H9 (cell line): ENCODE data around the gene SERPINB13. TPM values are rescaled to one million over a fixed set of nuclear protein-coding genes. Genes with fewer than 3 reads are reported as not detected.
"Not testable (repeated sequence)": the region's sequence is repeated elsewhere in the genome, so short reads cannot be mapped to it uniquely, and the experiment has no call there.

Experiments
- DNase-seq: peaks from one replicate; pipeline ENCODE4 v3.0.0-alpha.2; 2017
- H2AFZ ChIP-seq: one replicate; pipeline ENCODE4 v1.6.1; 2013; ENCODE audit warnings: mild to moderate bottlenecking, low read length, control low read depth, moderate library complexity
- H2AK5ac ChIP-seq: 2 replicates; pipeline ENCODE4 v1.6.1; 2013; ENCODE audit warnings: low read length, control low read depth, mixed read lengths; ENCODE audit not compliant: insufficient read length
- H2BK120ac ChIP-seq: one replicate; pipeline ENCODE4 v1.6.1; 2013; ENCODE audit warnings: low read depth, mild to moderate bottlenecking, low read length, control low read depth, inconsistent platforms; ENCODE audit not compliant: poor library complexity, severe bottlenecking
- H2BK12ac ChIP-seq: 2 replicates; pipeline ENCODE4 v1.6.1; 2013; ENCODE audit warnings: low read length, control low read depth, mixed read lengths, low read depth; ENCODE audit not compliant: insufficient read length
- H2BK15ac ChIP-seq: 2 replicates; pipeline ENCODE4 v1.6.1; 2013; ENCODE audit warnings: low read depth, low read length, control low read depth
- H2BK20ac ChIP-seq: one replicate; pipeline ENCODE4 v1.6.1; 2013; ENCODE audit warnings: low read depth, mild to moderate bottlenecking, low read length, control low read depth, inconsistent platforms; ENCODE audit not compliant: poor library complexity, severe bottlenecking
- H2BK5ac ChIP-seq: 2 replicates; pipeline ENCODE4 v1.6.1; 2013; ENCODE audit warnings: low read length, control low read depth, mixed read lengths; ENCODE audit not compliant: insufficient read length
- H3K14ac ChIP-seq: 2 replicates; pipeline ENCODE4 v1.6.1; 2013; ENCODE audit warnings: low read length, control low read depth; ENCODE audit not compliant: insufficient read depth
- H3K18ac ChIP-seq: 2 replicates; pipeline ENCODE4 v1.6.1; 2013; ENCODE audit warnings: low read depth, mild to moderate bottlenecking, mixed read lengths, low read length, control low read depth; ENCODE audit not compliant: insufficient read length
- H3K23ac ChIP-seq: 2 replicates; pipeline ENCODE4 v1.6.1; 2013; ENCODE audit warnings: low read length, control low read depth, mixed read lengths, low read depth; ENCODE audit not compliant: insufficient read length
- H3K23me2 ChIP-seq: 2 replicates; pipeline ENCODE4 v1.6.1; 2013; ENCODE audit warnings: low read depth, mild to moderate bottlenecking, mixed read lengths, low read length, control low read depth; ENCODE audit not compliant: insufficient read length, poor library complexity, severe bottlenecking
- H3K27ac ChIP-seq: 2 replicates; pipeline ENCODE4 v1.5.1; 2013; ENCODE audit warnings: low read length, control low read depth, mixed read lengths, low read depth; ENCODE audit not compliant: insufficient read length
- H3K27me3 ChIP-seq: 2 replicates; pipeline ENCODE4 v1.6.1; 2013; ENCODE audit warnings: low read length, control low read depth, inconsistent platforms; ENCODE audit not compliant: insufficient read depth
- H3K4ac ChIP-seq: 2 replicates; pipeline ENCODE4 v1.6.1; 2013; ENCODE audit warnings: low read depth, mild to moderate bottlenecking, control low read depth, inconsistent platforms, low read length, moderate library complexity
- H3K4me1 ChIP-seq: 2 replicates; pipeline ENCODE4 v1.6.1; 2013; ENCODE audit warnings: low read length, control low read depth, inconsistent platforms; ENCODE audit not compliant: insufficient read depth
- H3K4me2 ChIP-seq: 2 replicates; pipeline ENCODE4 v1.6.1; 2013; ENCODE audit warnings: low read length, control low read depth, mixed read lengths; ENCODE audit not compliant: insufficient read length, insufficient read depth
- H3K56ac ChIP-seq: 2 replicates; pipeline ENCODE4 v1.6.1; 2013; ENCODE audit warnings: low read depth, mild to moderate bottlenecking, mixed read lengths, low read length, control low read depth; ENCODE audit not compliant: insufficient read length
- H3K79me1 ChIP-seq: 2 replicates; pipeline ENCODE4 v1.6.1; 2013; ENCODE audit warnings: low read depth, mild to moderate bottlenecking, moderate library complexity, low read length, control low read depth, inconsistent platforms; ENCODE audit not compliant: insufficient read depth, poor library complexity, severe bottlenecking
- H3K79me2 ChIP-seq: 2 replicates; pipeline ENCODE4 v1.6.1; 2013; ENCODE audit warnings: low read length, control low read depth, inconsistent platforms; ENCODE audit not compliant: insufficient read depth
- H3K9ac ChIP-seq: 2 replicates; pipeline ENCODE4 v1.6.1; 2013; ENCODE audit warnings: low read length, control low read depth, mixed read lengths; ENCODE audit not compliant: insufficient read length; ENCODE audit errors: extremely low read depth
- H3K9me3 ChIP-seq: one replicate; pipeline ENCODE4 v1.6.1; 2013; ENCODE audit warnings: low read depth, low read length, inconsistent platforms; ENCODE audit not compliant: control insufficient read depth
- H3T11ph ChIP-seq: one replicate; pipeline ENCODE4 v1.6.1; 2013; ENCODE audit warnings: mild to moderate bottlenecking, low read length, control low read depth, inconsistent platforms
- H4K20me1 ChIP-seq: one replicate; pipeline ENCODE4 v1.6.1; 2013; ENCODE audit not compliant: control insufficient read depth, insufficient read length, insufficient read depth
- H4K5ac ChIP-seq: 2 replicates; pipeline ENCODE4 v1.6.1; 2013; ENCODE audit warnings: low read depth, mild to moderate bottlenecking, mixed read lengths, low read length, control low read depth; ENCODE audit not compliant: insufficient read length
- H4K8ac ChIP-seq: replicated peaks from 2 replicates; pipeline ENCODE4 v1.6.1; 2013; ENCODE audit warnings: low read length, control low read depth, mixed read lengths, low read depth; ENCODE audit not compliant: insufficient read length
- H4K91ac ChIP-seq: 2 replicates; pipeline ENCODE4 v1.6.1; 2013; ENCODE audit warnings: low read depth, mild to moderate bottlenecking, moderate library complexity, mixed read lengths, low read length, control low read depth; ENCODE audit not compliant: insufficient read length
- H3K27ac Mint-ChIP-seq, 3 experiments: 2 replicates in 2 of 3; 3 replicates in 1 of 3; pipeline ENCODE4 v1.8.0; 2020 to 2021; ENCODE audit warnings: mixed read lengths in 3 of 3, mild to moderate bottlenecking in 1 of 3, moderate library complexity in 1 of 3
- H3K27me3 Mint-ChIP-seq: 2 replicates; pipeline ENCODE4 v1.8.0; 2021; ENCODE audit warnings: low read depth, mild to moderate bottlenecking, moderate library complexity, mixed read lengths
- H3K36me3 Mint-ChIP-seq, 3 experiments: 2 replicates in 2 of 3; 3 replicates in 1 of 3; pipeline ENCODE4 v1.8.0; 2020 to 2021; ENCODE audit warnings: low read depth in 3 of 3, mixed read lengths in 3 of 3; ENCODE audit not compliant: insufficient read depth in 1 of 3
- H3K4me1 Mint-ChIP-seq, 2 experiments: 2 replicates each; pipeline ENCODE4 v1.8.0; 2020; ENCODE audit warnings: mixed read lengths in 2 of 2
- H3K4me3 Mint-ChIP-seq, 2 experiments: 2 replicates in 1 of 2; 3 replicates in 1 of 2; pipeline ENCODE4 v1.8.0; 2020 to 2021; ENCODE audit warnings: mild to moderate bottlenecking in 2 of 2, mixed read lengths in 2 of 2, moderate library complexity in 1 of 2
- H3K9me3 Mint-ChIP-seq, 2 experiments: 2 replicates in 1 of 2; 3 replicates in 1 of 2; pipeline ENCODE4 v1.8.0; 2020; ENCODE audit warnings: mild to moderate bottlenecking in 2 of 2, mixed read lengths in 2 of 2, moderate library complexity in 1 of 2
- WGBS: extraction: QIAGEN DNeasy Blood & Tissue Kit; methylation state at CpG from one replicate; pipeline ENCODE4 v1.1.7; 2013; ENCODE audit warnings: missing lambda C conversion rate, low lambda C conversion rate, mixed read lengths; ENCODE audit not compliant: insufficient read length; ENCODE audit errors: extremely low coverage; 5-methylcytosine and 5-hydroxymethylcytosine counted together
- total RNA-seq: library from RNA; stranded (reverse); gene quantifications from 2 replicates; pipeline ENCODE4 v1.2.1, GENCODE V29; 2021
- TF ChIP-seq, protein P1 (sequence below): fragments of 200-600 bp; sonication (generic); conservative IDR thresholded peaks from 3 replicates; pipeline ENCODE4 v1.8.0; 2021; ENCODE audit warnings: antibody characterized with exemption, mild to moderate bottlenecking

SERPINB13 gene
- total RNA-seq, 1 experiment from 2014 or later, result not detected

DNA sequence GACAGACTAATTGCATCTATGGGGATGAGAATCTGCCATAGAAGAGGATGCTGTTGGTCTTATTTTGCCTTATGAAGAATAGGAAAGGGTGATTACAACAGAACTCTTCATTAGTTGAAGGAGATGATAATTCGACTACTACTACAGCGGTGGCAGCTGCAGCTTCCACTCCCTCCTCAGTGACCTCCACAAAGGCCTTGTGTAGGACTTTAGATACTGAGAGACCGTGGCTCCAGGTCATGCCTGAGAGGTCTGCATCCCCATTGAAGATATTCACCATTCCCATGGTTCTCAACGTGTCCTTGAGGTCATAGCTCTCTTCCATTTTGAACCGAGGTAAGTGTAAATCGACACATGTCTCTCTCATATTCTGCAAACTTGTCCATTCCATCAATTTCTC is 50.6 kb downstream of the SERPINB13 start:
- Histone ChIP-seq H3K56ac (no peak overlapping the region), H2BK15ac (no peak overlapping the region)
- no peak overlapping the region for H3K4me3 Mint-ChIP-seq

DNA sequence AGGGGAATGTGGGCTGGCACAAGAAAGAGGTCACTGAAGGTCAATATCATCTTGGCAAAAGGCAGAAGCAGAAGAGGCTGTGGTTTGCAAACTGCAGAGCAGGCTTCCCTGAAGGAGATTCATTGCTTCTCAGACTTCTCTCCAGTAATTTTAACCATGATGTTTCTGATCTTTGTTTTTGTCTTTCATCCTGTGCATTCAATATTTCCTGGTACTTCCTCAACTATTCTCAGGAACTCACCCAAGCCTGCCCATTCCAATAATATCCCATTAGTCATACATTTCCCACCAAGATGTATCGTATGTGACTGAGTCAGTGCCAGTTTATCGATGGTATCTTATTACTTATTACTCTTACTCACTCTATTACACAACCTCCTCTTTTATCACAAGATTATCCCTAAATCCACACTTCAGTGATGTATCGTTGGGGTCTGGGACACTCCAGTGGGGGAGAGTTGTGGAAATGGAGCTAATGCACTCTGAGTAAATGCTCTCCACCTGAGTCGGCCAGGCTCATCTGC is 54.1 kb downstream of the SERPINB13 start:
- not testable (repeated sequence) for H3K9ac ChIP-seq, H3K4me3 Mint-ChIP-seq, H2AFZ ChIP-seq, H3K4me2 ChIP-seq, H4K91ac ChIP-seq, H3K79me2 ChIP-seq, H3K23me2 ChIP-seq, H4K8ac ChIP-seq, H2BK5ac ChIP-seq, H4K20me1 ChIP-seq, H3K23ac ChIP-seq, H3K56ac ChIP-seq, H2AK5ac ChIP-seq, H2BK15ac ChIP-seq, H3K79me1 ChIP-seq, H3K18ac ChIP-seq, H3K27me3 ChIP-seq, H3K27ac ChIP-seq, H3K9me3 Mint-ChIP-seq, H2BK20ac ChIP-seq, H3K36me3 Mint-ChIP-seq, H3K14ac ChIP-seq, H4K5ac ChIP-seq, H2BK12ac ChIP-seq, H3K4me1 ChIP-seq, H3K9me3 ChIP-seq, H3T11ph ChIP-seq, DNase-seq, H2BK120ac ChIP-seq, H3K27me3 Mint-ChIP-seq, H3K4ac ChIP-seq, H3K27ac Mint-ChIP-seq
- no CpG with 5 or more reads among the region's 4 CpGs for WGBS
- peaks cover 23 to 33% of the 10 kb centered on the region in 2 experiments for H3K4me1 Mint-ChIP-seq

More for the DNA sequence above, 50.6 kb downstream of the SERPINB13 start:
- no peaks in the 10 kb centered on the region for H3K23me2 ChIP-seq
- no peaks in the 10 kb centered on the region for H3K9me3 ChIP-seq
- H3K27me3 Mint-ChIP-seq, result no peaks in the 10 kb centered on the region
- no peak overlapping the region for H4K5ac ChIP-seq
- H3K4me2 ChIP-seq, result no peak overlapping the region
- no peak overlapping the region for H3K23ac ChIP-seq
- no CpG with 5 or more reads among the region's 6 CpGs for whole genome bisulfite sequencing
- no peak overlapping the region for H2AFZ ChIP-seq
- H4K8ac ChIP-seq, result no peak overlapping the region
- no peaks in the 10 kb centered on the region for H3K36me3 Mint-ChIP-seq
- no peak overlapping the region for H4K91ac ChIP-seq
- no peak overlapping the region for H3K9ac ChIP-seq
- H2AK5ac ChIP-seq, result no peak overlapping the region
- no peak overlapping the region for H3T11ph ChIP-seq
- no peaks in the 10 kb centered on the region for H3K79me2 ChIP-seq
- H3K4me1 ChIP-seq, result no peaks in the 10 kb centered on the region; the same call in 1 of the 2 replicates
- H3K18ac ChIP-seq, result no peak overlapping the region
- no peak overlapping the region for H2BK20ac ChIP-seq
- no peak overlapping the region for H3K27ac ChIP-seq
- no peaks in the 10 kb centered on the region; a peak in 1 of 5 replicates for H3K9me3 Mint-ChIP-seq
- H3K79me1 ChIP-seq, result no peaks in the 10 kb centered on the region
- no peak overlapping the region for H3K14ac ChIP-seq
- H3K27me3 ChIP-seq, result no peaks in the 10 kb centered on the region
- H4K20me1 ChIP-seq, result no peaks in the 10 kb centered on the region
- no peak overlapping the region for H2BK5ac ChIP-seq
- H2BK12ac ChIP-seq, result no peak overlapping the region
- no peak for DNase-seq
- H2BK120ac ChIP-seq, result no peak overlapping the region
- no peak overlapping the region; a peak in 1 of 7 replicates for H3K27ac Mint-ChIP-seq
- H3K4ac ChIP-seq, result no peak overlapping the region
- TF ChIP-seq, protein P1, sequence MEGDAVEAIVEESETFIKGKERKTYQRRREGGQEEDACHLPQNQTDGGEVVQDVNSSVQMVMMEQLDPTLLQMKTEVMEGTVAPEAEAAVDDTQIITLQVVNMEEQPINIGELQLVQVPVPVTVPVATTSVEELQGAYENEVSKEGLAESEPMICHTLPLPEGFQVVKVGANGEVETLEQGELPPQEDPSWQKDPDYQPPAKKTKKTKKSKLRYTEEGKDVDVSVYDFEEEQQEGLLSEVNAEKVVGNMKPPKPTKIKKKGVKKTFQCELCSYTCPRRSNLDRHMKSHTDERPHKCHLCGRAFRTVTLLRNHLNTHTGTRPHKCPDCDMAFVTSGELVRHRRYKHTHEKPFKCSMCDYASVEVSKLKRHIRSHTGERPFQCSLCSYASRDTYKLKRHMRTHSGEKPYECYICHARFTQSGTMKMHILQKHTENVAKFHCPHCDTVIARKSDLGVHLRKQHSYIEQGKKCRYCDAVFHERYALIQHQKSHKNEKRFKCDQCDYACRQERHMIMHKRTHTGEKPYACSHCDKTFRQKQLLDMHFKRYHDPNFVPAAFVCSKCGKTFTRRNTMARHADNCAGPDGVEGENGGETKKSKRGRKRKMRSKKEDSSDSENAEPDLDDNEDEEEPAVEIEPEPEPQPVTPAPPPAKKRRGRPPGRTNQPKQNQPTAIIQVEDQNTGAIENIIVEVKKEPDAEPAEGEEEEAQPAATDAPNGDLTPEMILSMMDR, result no peak
- peaks cover 14% of the 10 kb centered on the region in 2 experiments for H3K4me1 Mint-ChIP-seq
